Right lobe of liver (tissue), 6 donors: ENCODE data around the gene TMEM72. TPM values are rescaled to one million over a fixed set of nuclear protein-coding genes. Genes with fewer than 3 reads are reported as not detected.

Experiments used
- ATAC-seq, 4 donors: fragments of 200-7000 bp; cut with Tn5 transposase; one replicate each; pipeline ENCODE4 v1.9.1; 2020; ENCODE audit warnings: mild to moderate bottlenecking in 4 of 4, moderate library complexity in 4 of 4
- DNase-seq, 3 donors: peaks; one replicate each; pipeline ENCODE4 v3.0.0-alpha.2; 2020
- H3K27ac ChIP-seq, 3 donors: fragments of 200-600 bp; one replicate each; pipeline ENCODE4 v1.8.0; 2022
- H3K27me3 ChIP-seq, 2 donors: fragments of 200-600 bp; one replicate each; pipeline ENCODE4 v1.8.0; 2022
- H3K36me3 ChIP-seq, 4 donors: fragments of 200-600 bp; sonication (generic) in 1 of 4; one replicate each; pipeline versions ENCODE4 v1.5.1 to v1.8.0; 2017 to 2022; ENCODE audit warnings: control low read depth in 1 of 4
- H3K4me1 ChIP-seq, 4 donors: fragments of 200-600 bp; sonication (generic) in 1 of 4; one replicate each; pipeline versions ENCODE4 v1.5.1 to v1.8.0; 2017 to 2022; ENCODE audit warnings: control low read depth in 1 of 4
- H3K4me3 ChIP-seq, 3 donors: fragments of 200-600 bp; one replicate each; pipeline ENCODE4 v1.8.0; 2022
- H3K9me3 ChIP-seq, 4 donors: fragments of 200-600 bp; sonication (generic) in 1 of 4; one replicate each; pipeline versions ENCODE4 v1.5.1 to v1.8.0; 2017 to 2022; ENCODE audit warnings: control low read depth in 1 of 4
- CTCF ChIP-seq, 4 donors: fragments of 200-600 bp in 3 of 4; fragments of 450-650 bp in 1 of 4; IDR thresholded peaks; one replicate each; pipeline versions ENCODE4 v1.5.1 to v1.8.0; 2016 to 2022; ENCODE audit warnings: antibody characterized with exemption in 4 of 4, mild to moderate bottlenecking in 2 of 4
- POLR2A ChIP-seq: fragments of 450-650 bp; IDR thresholded peaks from one replicate; pipeline ENCODE4 v1.6.1; 2017; ENCODE audit warnings: antibody characterized with exemption, mild to moderate bottlenecking
- WGBS: methylation state at CpG from one replicate; pipeline ENCODE4 v1.1.6; 2018; ENCODE audit warnings: low coverage, low lambda C conversion rate; ENCODE audit not compliant: insufficient coverage; ENCODE audit errors: missing lambda C conversion rate; 5-methylcytosine and 5-hydroxymethylcytosine counted together
- intact Hi-C, 2 donors: fragments of 100-400 bp; cut with DNase I; formaldehyde crosslinking; loops; one replicate each; pipeline versions ENCODE4 v1.11.2 to v1.14.1; 2022
- total RNA-seq, 6 experiments: library from RNA; depleted of rRNA in 2 of 6; stranded (reverse); fragments of >200 nt in 2 of 6; fragmentation: NEBNext Ultra II Directional in 3 of 6; extraction: Animal tissue kit (Norgen Biotek cat#: 25700) in 3 of 6; gene quantifications; one replicate each; pipeline versions ENCODE4 v1.1.0 to v1.2.4, GENCODE V29; 2016 to 2023
- donor health status: DM: no; HTN: yes; CAD: no.
- donor health status: DM: no; HTN: no; CAD: no.
- donor health status: DM: no; HTN: no; CAD: no.
- donor health status: DM: no; HTN: yes; CAD: no.
- donor health status: DM: no; HTN: yes; CAD: no.

Gene TMEM72
- total RNA-seq, 6 experiments from 2014 or later: not detected

DNA sequence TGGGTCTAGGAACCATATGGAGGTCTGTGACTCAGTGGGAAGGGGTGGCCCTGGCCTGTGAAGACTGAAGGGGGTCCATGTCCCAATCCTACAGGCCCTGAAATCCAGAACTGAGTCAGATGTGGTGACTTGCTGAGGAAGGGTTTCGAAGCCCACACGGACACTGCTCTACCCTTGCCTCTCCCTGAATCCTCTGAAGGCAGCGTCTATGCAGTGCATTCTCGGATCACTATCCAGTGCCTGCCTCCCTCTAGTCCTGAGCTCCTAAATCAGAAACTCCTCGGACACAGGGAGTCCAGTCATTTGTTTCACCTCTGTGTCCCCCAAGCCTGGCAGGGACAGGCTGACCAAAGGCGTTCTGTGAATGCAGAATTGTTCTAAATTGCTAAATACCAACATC is 25.4 kb upstream of the TMEM72 start:
- H3K27me3 ChIP-seq: no peaks in the 10 kb centered on the region
- no peak overlapping the region for H3K27ac ChIP-seq
- WGBS: 63% methylated on average over 1 of the region's 6 CpGs
- H3K4me1 ChIP-seq: no peaks in the 10 kb centered on the region
- no peaks in the 10 kb centered on the region for H3K9me3 ChIP-seq
- TF ChIP-seq POLR2A: no peak
- no peak for TF ChIP-seq CTCF (IDR thresholded peaks at IDR 0.05)
- H3K36me3 ChIP-seq: no peaks in the 10 kb centered on the region
- no peak for DNase-seq
- no peak for ATAC-seq
- H3K4me3 ChIP-seq: no peak overlapping the region
- intact Hi-C loops: no loop called here

DNA sequence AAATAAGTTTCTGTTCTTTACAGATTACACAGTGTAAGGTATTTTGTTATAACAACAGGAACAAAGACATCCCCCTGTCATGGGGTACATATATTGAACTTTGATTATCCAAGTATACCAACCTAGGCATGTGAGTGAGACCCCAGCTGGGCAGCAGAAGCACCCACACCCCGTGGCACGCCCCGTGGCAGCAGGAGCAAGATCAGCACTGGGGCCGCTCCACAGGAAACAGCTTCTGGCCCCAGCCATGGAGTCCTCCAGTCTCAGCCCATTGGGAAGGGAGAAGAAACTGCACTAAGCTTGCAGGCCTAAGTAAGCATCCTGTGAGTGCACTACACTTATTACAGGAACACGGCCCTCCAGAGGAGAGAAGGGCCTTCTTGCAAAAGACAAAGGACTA is 24.2 kb upstream of the TMEM72 start:
- H3K27ac ChIP-seq: no peak overlapping the region
- no peaks in the 10 kb centered on the region for H3K27me3 ChIP-seq
- H3K9me3 ChIP-seq: no peaks in the 10 kb centered on the region
- no peak overlapping the region for H3K4me3 ChIP-seq
- H3K36me3 ChIP-seq: no peaks in the 10 kb centered on the region
- intact Hi-C loops: no loop called here
- WGBS: 100% methylated on average over 1 of the region's 5 CpGs
- DNase-seq (no peak), ATAC-seq (no peak)
- no peak for TF ChIP-seq POLR2A
- TF ChIP-seq CTCF (IDR thresholded peaks at IDR 0.05): no peak
- no peaks in the 10 kb centered on the region for H3K4me1 ChIP-seq

DNA sequence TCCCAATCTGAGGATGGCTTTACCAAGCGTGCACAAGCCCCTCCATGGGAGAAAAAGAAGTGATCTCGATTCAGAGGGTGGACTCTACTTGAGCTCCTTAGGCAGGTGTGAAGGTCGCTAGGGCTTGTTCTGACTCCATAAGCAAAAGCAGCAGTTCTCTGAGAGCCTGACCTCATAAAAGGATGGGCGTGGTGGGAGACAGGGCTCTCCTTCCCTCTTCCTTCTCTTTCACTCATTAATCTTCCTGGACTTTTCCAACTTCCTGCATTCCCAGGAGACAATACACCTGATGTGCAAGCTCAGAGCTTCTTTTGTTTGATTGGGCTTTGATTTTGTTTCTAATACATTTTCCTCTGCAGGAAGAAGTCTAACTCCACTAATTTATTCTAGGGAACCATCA is 22.3 kb upstream of the TMEM72 start:
- Histone ChIP-seq H3K27me3 (no peaks in the 10 kb centered on the region), H3K4me1 (no peaks in the 10 kb centered on the region), H3K4me3 (no peak overlapping the region), H3K27ac (no peak overlapping the region), H3K36me3 (no peaks in the 10 kb centered on the region), H3K9me3 (no peaks in the 10 kb centered on the region)
- 67% methylated on average over 1 of the region's 4 CpGs for WGBS
- intact Hi-C loops: no loop called here
- no peak for DNase-seq
- no peak for ATAC-seq
- no peak for TF ChIP-seq CTCF (IDR thresholded peaks at IDR 0.05)
- no peak for TF ChIP-seq POLR2A

DNA sequence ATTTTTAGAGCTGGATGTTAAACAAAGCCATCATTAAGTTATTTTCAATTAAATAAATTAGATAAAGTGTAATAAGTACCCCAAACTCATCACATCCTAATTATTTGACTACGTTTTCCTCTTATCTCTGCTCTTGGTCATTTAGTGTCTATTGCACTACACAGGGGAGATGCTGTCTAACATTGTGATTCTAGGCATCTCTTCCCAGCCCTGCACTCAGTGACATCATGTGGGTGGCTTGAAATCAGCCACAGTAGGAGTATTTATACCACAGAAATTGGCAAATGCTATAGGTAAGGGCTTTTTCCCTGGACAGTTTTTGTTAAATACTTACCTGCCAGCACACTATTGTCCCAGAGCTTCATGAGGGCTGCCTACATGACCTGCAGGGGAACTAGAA is 21.3 kb upstream of the TMEM72 start:
- ATAC-seq: no peak
- DNase-seq: no peak
- Histone ChIP-seq H3K27me3 (no peaks in the 10 kb centered on the region), H3K36me3 (no peaks in the 10 kb centered on the region), H3K4me3 (no peak overlapping the region), H3K27ac (no peak overlapping the region), H3K4me1 (no peaks in the 10 kb centered on the region), H3K9me3 (no peaks in the 10 kb centered on the region)
- 60% methylated on average over 1 of the region's 1 CpG for WGBS
- TF ChIP-seq POLR2A (no peak), CTCF (IDR thresholded peaks at IDR 0.05) (no peak)
- intact Hi-C loops: no loop called here
